HG03558 (cell line): ENCODE results near the gene VAPA.
"Not testable (repeated sequence)": the region's sequence is repeated elsewhere in the genome, so short reads cannot be mapped to it uniquely, and the experiment has no call there.

Experiments
- ATAC-seq: cut with Tn5 transposase; IDR thresholded peaks from one replicate; pipeline ENCODE4 v1.9.1; 2021; ENCODE audit warnings: moderate number of reproducible peaks; ENCODE audit not compliant: unreplicated experiment; ENCODE audit errors: extremely low read depth

The VAPA gene

GRCh38 chr18:9912285-9912684, 1.5 kb upstream of the VAPA start:
- ATAC-seq = not testable (repeated sequence)

GRCh38 chr18:9913151-9913525, 678 bp upstream of the VAPA start:
- ATAC-seq = no peak

GRCh38 chr18:9914334-9914583, 443 bp downstream of the VAPA start:
- peak; percentile 2 for ATAC-seq

- ATAC-seq = peak; percentile 6
Observed at GRCh38 chr18:9914584-9915290, 921 bp downstream of the VAPA start.

GRCh38 chr18:9915291-9916076, 1.7 kb downstream of the VAPA start:
- no peak for ATAC-seq

- ATAC-seq = no peak
Observed at GRCh38 chr18:9916077-9916639, 2.3 kb downstream of the VAPA start.

GRCh38 chr18:9916808-9917207, 3.0 kb downstream of the VAPA start:
- no peak for ATAC-seq

- no peak for ATAC-seq
Observed at GRCh38 chr18:9918016-9918680, 4.3 kb downstream of the VAPA start.

- ATAC-seq = no peak
Observed at GRCh38 chr18:9919564-9920232, 5.9 kb downstream of the VAPA start.

- no peak for ATAC-seq
Observed at GRCh38 chr18:9922592-9923311, 8.9 kb downstream of the VAPA start.

GRCh38 chr18:9924371-9924943, 10.6 kb downstream of the VAPA start:
- no peak for ATAC-seq

- no peak for ATAC-seq
Observed at GRCh38 chr18:9925369-9925768, 11.6 kb downstream of the VAPA start.

GRCh38 chr18:9925795-9926194, 12.0 kb downstream of the VAPA start:
- ATAC-seq = no peak

- ATAC-seq = no peak
Observed at GRCh38 chr18:9926223-9926894, 12.5 kb downstream of the VAPA start.

- ATAC-seq = no peak
Observed at GRCh38 chr18:9926977-9927376, 13.2 kb downstream of the VAPA start.

GRCh38 chr18:9927392-9928063, 13.7 kb downstream of the VAPA start:
- no peak for ATAC-seq

- ATAC-seq = no peak
Observed at GRCh38 chr18:9928646-9929259, 14.9 kb downstream of the VAPA start.

GRCh38 chr18:9930299-9930884, 16.6 kb downstream of the VAPA start:
- ATAC-seq = no peak
